ENCODE measurements around the gene FBXW11. TPM values are rescaled to one million over a fixed set of nuclear protein-coding genes. Genes with fewer than 3 reads are reported as not detected.

Gene FBXW11
- total RNA-seq, 1 experiment from 2014 or later = 52.0 TPM

- ATAC-seq (no peak), DNase-seq (ENCODE audit: low read depth, low spot score) (no peak)
- Histone ChIP-seq H3K27ac (ENCODE audit: low read depth, low read length) (no peak overlapping the region), H3K4me1 (ENCODE audit: control insufficient read depth in 1 of 2, insufficient read depth in 2 of 2, low read length in 2 of 2) (peaks cover 2 to 6% of the 10 kb centered on the region in 2 experiments; a peak in 2 of 4 replicates), H2AFZ (ENCODE audit: low read depth, low read length, poor library complexity, severe bottlenecking) (no peak overlapping the region), H3K4me3 (replicated peaks in 1 of 2; ENCODE audit: low read depth in 1 of 2, low read length in 2 of 2) (no peak overlapping the region), H3K27me3 (ENCODE audit: insufficient read depth, low read length) (no peaks in the 10 kb centered on the region), H4K20me1 (ENCODE audit: insufficient read depth) (no peaks in the 10 kb centered on the region), H3K9me3 (ENCODE audit: control insufficient read depth in 1 of 2, insufficient read depth in 1 of 2, low read depth in 1 of 2, low read length in 2 of 2) (peaks cover 8 to 14% of the 10 kb centered on the region in 2 experiments; a peak in 2 of 4 replicates), H3K9ac (ENCODE audit: low read length) (no peak overlapping the region), H3K79me2 (ENCODE audit: insufficient read depth, low read length) (peaks cover 95% of the 10 kb centered on the region), H3K9me2 (ENCODE audit: insufficient read depth) (no peaks in the 10 kb centered on the region), H3K36me3 (ENCODE audit: control insufficient read depth in 1 of 2, insufficient read depth in 2 of 2, low read length in 2 of 2) (no peaks in the 10 kb centered on the region; a peak in 1 of 4 replicates), H3K4me2 (ENCODE audit: low read length) (no peak overlapping the region)
- ChIA-PET CTCF (no interaction called here), RAD21 (ENCODE audit: low non-redundant PET in 1 of 2, low total read pairs in 2 of 2, uncharacterized antibody in 2 of 2, unreplicated experiment in 2 of 2) (no interaction called here), POLR2A (no interaction called here)
- no TSS peak for BruUV-seq (replicated peaks)
- TF ChIP-seq ATF3 (IDR thresholded peaks at IDR 0.05) = no peak
- no peak for TF ChIP-seq EZH2phosphoT487 (IDR thresholded peaks at IDR 0.05; ENCODE audit: borderline replicate concordance)
- TF ChIP-seq CBX3 (IDR thresholded peaks at IDR 0.05; ENCODE audit: low read depth) = peak; percentile 95
- intact Hi-C loops (cut with micrococcal nuclease) = no loop called here
Measured at GRCh38 chr5:171979606-171980005, 26.8 kb downstream of the FBXW11 start.

GRCh38 chr5:171978519-171978918 lies 27.9 kb downstream of the FBXW11 start:
- RAD21 ChIA-PET (ENCODE audit: low non-redundant PET in 1 of 2, low total read pairs in 2 of 2, uncharacterized antibody in 2 of 2, unreplicated experiment in 2 of 2) = no interaction called here
- Histone ChIP-seq H3K9me3 (ENCODE audit: control insufficient read depth in 1 of 2, insufficient read depth in 1 of 2, low read depth in 1 of 2, low read length in 2 of 2) (peaks cover 8 to 14% of the 10 kb centered on the region in 2 experiments; a peak in 2 of 4 replicates), H3K27me3 (ENCODE audit: insufficient read depth, low read length) (no peaks in the 10 kb centered on the region), H4K20me1 (ENCODE audit: insufficient read depth) (no peaks in the 10 kb centered on the region), H3K27ac (ENCODE audit: low read depth, low read length) (no peak overlapping the region), H3K79me2 (ENCODE audit: insufficient read depth, low read length) (peaks cover 95% of the 10 kb centered on the region), H3K9me2 (ENCODE audit: insufficient read depth) (no peaks in the 10 kb centered on the region), H2AFZ (ENCODE audit: low read depth, low read length, poor library complexity, severe bottlenecking) (no peak overlapping the region), H3K4me3 (replicated peaks in 1 of 2; ENCODE audit: low read depth in 1 of 2, low read length in 2 of 2) (no peak overlapping the region), H3K9ac (ENCODE audit: low read length) (no peak overlapping the region), H3K36me3 (ENCODE audit: control insufficient read depth in 1 of 2, insufficient read depth in 2 of 2, low read length in 2 of 2) (no peaks in the 10 kb centered on the region; a peak in 1 of 4 replicates), H3K4me1 (ENCODE audit: control insufficient read depth in 1 of 2, insufficient read depth in 2 of 2, low read length in 2 of 2) (peaks cover 2 to 6% of the 10 kb centered on the region in 2 experiments; a peak in 2 of 4 replicates), H3K4me2 (ENCODE audit: low read length) (no peak overlapping the region)
- no TSS peak for BruUV-seq (replicated peaks)
- CTCF ChIA-PET = no interaction called here
- TF ChIP-seq CEBPB (IDR thresholded peaks at IDR 0.05; ENCODE audit: low read depth) (no peak), ZFX (IDR thresholded peaks at IDR 0.05) (no peak), ZNF274 (IDR thresholded peaks at IDR 0.05; ENCODE audit: low read depth, low read length) (no peak), YY1 (IDR thresholded peaks at IDR 0.05; ENCODE audit: extremely low read depth, insufficient replicate concordance, low read depth, low read length) (no peak), TCF7L2 (IDR thresholded peaks at IDR 0.05; ENCODE audit: borderline replicate concordance, extremely low read depth, insufficient read depth, insufficient read length) (no peak), SRF (IDR thresholded peaks at IDR 0.05; ENCODE audit: low read depth) (no peak), POLR2A (IDR thresholded peaks at IDR 0.05; ENCODE audit: borderline replicate concordance, extremely low read depth, insufficient read depth, insufficient read length) (no peak), EZH2 (IDR thresholded peaks at IDR 0.05) (no peak), ELF1 (IDR thresholded peaks at IDR 0.05; ENCODE audit: borderline replicate concordance, low read depth) (no peak), ZBTB33 (IDR thresholded peaks at IDR 0.05; ENCODE audit: extremely low read depth, insufficient replicate concordance, low read length) (no peak), RAD21 (IDR thresholded peaks at IDR 0.05; ENCODE audit: low read depth) (no peak), CBX3 (IDR thresholded peaks at IDR 0.05; ENCODE audit: low read depth) (no peak), SIN3A (IDR thresholded peaks at IDR 0.05; ENCODE audit: low read depth) (no peak), FOSL1 (IDR thresholded peaks at IDR 0.05; ENCODE audit: low read depth) (no peak), POLR2AphosphoS5 (IDR thresholded peaks at IDR 0.05; ENCODE audit: low read depth, low read length) (no peak), EGR1 (IDR thresholded peaks at IDR 0.05; ENCODE audit: low read depth) (no peak), MAX (IDR thresholded peaks at IDR 0.05) (no peak), SP1 (IDR thresholded peaks at IDR 0.05; ENCODE audit: low read depth) (no peak)
- intact Hi-C loops (cut with micrococcal nuclease) = no loop called here
- no peak for ATAC-seq
- POLR2A ChIA-PET = no interaction called here
- no peak for DNase-seq (ENCODE audit: low read depth, low spot score)
